NT2/D1 (cell line): ENCODE results near the gene LONP2.

Experiments used
- YY1 ChIP-seq: IDR thresholded peaks from 2 replicates; pipeline ENCODE4 v1.6.1; 2011; ENCODE audit not compliant: insufficient read length, insufficient read depth
- ZNF274 ChIP-seq: IDR thresholded peaks from 2 replicates; pipeline ENCODE4 v1.6.1; 2011; ENCODE audit warnings: mild to moderate bottlenecking, low read depth, low read length

- no peak for TF ChIP-seq YY1
- TF ChIP-seq ZNF274 = no peak
These were observed 128.6 kb downstream of the LONP2 start for GRCh38 chr16:48372744-48373143.
